K562 (cell line): ENCODE measurements around the gene GLT1D1.

Source experiments
- GATA2 ChIP-seq: sonication (generic); formaldehyde crosslinking; IDR thresholded peaks from 2 replicates; pipeline ENCODE4 v1.4.0; 2020; ENCODE audit warnings: mild to moderate bottlenecking, missing genetic modification reagents
- ZNF583 ChIP-seq: fragments of 250-450 bp; sonication (Bioruptor Pico); IDR thresholded peaks from 2 replicates; pipeline ENCODE4 v1.4.0; 2020

- no peak for TF ChIP-seq ZNF583 (CRISPR knock-in tag)
- TF ChIP-seq GATA2 (CRISPR knock-in tag): no peak
These were observed 29.1 kb upstream of the GLT1D1 start, which contains the start of gene SLC15A4 for GRCh38 chr12:128823916-128824839.
